Stimulated activated CD8-positive, alpha-beta memory T cell treated with anti-CD3 and anti-CD28 coated beads, Interleukin-15, amount 100 ng/mL, for 24 hours (primary cell): ENCODE measurements around the gene DNAJB6.

Experiments
- DNase-seq: peaks from one replicate; pipeline ENCODE4 v3.0.0-alpha.2; 2020; ENCODE audit warnings: low read depth

The DNAJB6 gene

GRCh38 chr7:157409753-157410727, 73.2 kb downstream of the DNAJB6 start:
- DNase-seq, result no peak

GRCh38 chr7:157410831-157411556, 74.2 kb downstream of the DNAJB6 start:
- DNase-seq, result no peak

- no peak for DNase-seq
These were observed 74.8 kb downstream of the DNAJB6 start for GRCh38 chr7:157411580-157411979.

- DNase-seq, result no peak
These were observed 75.2 kb downstream of the DNAJB6 start for GRCh38 chr7:157412021-157412443.

- DNase-seq, result no peak
These were observed 75.8 kb downstream of the DNAJB6 start for GRCh38 chr7:157412491-157413180.

GRCh38 chr7:157413881-157414701, 77.3 kb downstream of the DNAJB6 start:
- no peak for DNase-seq

GRCh38 chr7:157414702-157415096, 77.9 kb downstream of the DNAJB6 start:
- no peak for DNase-seq

GRCh38 chr7:157415486-157415885, 78.7 kb downstream of the DNAJB6 start:
- DNase-seq, result no peak

- DNase-seq, result no peak
These were observed 79.2 kb downstream of the DNAJB6 start for GRCh38 chr7:157416011-157416410.

- DNase-seq, result no peak
These were observed 81.6 kb downstream of the DNAJB6 start for GRCh38 chr7:157418204-157419034.

GRCh38 chr7:157419035-157419293, 82.2 kb downstream of the DNAJB6 start:
- no peak for DNase-seq

- no peak for DNase-seq
These were observed 85.5 kb downstream of the DNAJB6 start for GRCh38 chr7:157422279-157422678.

- DNase-seq, result no peak
These were observed 86.5 kb downstream of the DNAJB6 start for GRCh38 chr7:157423348-157423747.

- DNase-seq, result no peak
These were observed 87.2 kb downstream of the DNAJB6 start for GRCh38 chr7:157423886-157424565.

- DNase-seq, result no peak
These were observed 88.4 kb downstream of the DNAJB6 start for GRCh38 chr7:157425137-157425731.

- no peak for DNase-seq
These were observed 89.0 kb downstream of the DNAJB6 start for GRCh38 chr7:157425761-157426160.

- no peak for DNase-seq
These were observed 89.9 kb downstream of the DNAJB6 start for GRCh38 chr7:157426463-157427301.

- no peak for DNase-seq
These were observed 91.2 kb downstream of the DNAJB6 start for GRCh38 chr7:157427811-157428553.
